Astrocyte of the spinal cord (primary cell): ENCODE results near the gene PCLO.

ENCODE experiments used
- DNase-seq: peaks from one replicate; pipeline ENCODE4 v3.0.0; 2011; ENCODE audit warnings: low read depth, low spot score
- H3K4me3 ChIP-seq: 2 replicates; pipeline ENCODE4 v1.5.1; 2011; ENCODE audit warnings: low read depth, mild to moderate bottlenecking, low read length, moderate library complexity
- in situ Hi-C: cut with HindIII; loops from 2 replicates; pipeline ENCODE4 v1.10.0; 2017; ENCODE audit warnings: low sequenced_read_pairs
- TF ChIP-seq, protein P1 (sequence below): IDR thresholded peaks from 2 replicates; pipeline ENCODE4 v1.5.1; 2012; ENCODE audit warnings: low read depth, mild to moderate bottlenecking, low read length, inconsistent platforms

The PCLO gene

DNA sequence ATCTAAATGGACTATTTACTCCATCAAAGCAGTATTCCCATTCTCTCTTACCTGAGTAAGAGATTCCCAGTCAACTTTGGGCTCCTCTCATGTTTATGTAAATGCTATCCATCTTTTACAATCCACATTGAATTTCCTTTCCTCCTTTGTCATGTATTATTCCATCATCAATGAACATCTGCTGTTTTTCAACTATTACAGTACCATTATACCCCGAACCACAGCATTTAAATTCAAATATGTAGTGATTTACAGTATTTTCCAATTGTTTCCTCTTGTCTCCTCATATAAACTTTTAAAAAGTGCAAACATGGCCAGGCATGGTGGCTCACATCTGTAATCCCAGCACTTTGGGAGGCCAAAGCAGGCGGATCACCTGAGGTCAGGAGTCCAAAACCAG, 20.3 kb downstream of the PCLO start:
- in situ Hi-C loops = no loop called here
- H3K4me3 ChIP-seq = no peak overlapping the region
- TF ChIP-seq, protein P1, sequence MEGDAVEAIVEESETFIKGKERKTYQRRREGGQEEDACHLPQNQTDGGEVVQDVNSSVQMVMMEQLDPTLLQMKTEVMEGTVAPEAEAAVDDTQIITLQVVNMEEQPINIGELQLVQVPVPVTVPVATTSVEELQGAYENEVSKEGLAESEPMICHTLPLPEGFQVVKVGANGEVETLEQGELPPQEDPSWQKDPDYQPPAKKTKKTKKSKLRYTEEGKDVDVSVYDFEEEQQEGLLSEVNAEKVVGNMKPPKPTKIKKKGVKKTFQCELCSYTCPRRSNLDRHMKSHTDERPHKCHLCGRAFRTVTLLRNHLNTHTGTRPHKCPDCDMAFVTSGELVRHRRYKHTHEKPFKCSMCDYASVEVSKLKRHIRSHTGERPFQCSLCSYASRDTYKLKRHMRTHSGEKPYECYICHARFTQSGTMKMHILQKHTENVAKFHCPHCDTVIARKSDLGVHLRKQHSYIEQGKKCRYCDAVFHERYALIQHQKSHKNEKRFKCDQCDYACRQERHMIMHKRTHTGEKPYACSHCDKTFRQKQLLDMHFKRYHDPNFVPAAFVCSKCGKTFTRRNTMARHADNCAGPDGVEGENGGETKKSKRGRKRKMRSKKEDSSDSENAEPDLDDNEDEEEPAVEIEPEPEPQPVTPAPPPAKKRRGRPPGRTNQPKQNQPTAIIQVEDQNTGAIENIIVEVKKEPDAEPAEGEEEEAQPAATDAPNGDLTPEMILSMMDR = no peak

DNA sequence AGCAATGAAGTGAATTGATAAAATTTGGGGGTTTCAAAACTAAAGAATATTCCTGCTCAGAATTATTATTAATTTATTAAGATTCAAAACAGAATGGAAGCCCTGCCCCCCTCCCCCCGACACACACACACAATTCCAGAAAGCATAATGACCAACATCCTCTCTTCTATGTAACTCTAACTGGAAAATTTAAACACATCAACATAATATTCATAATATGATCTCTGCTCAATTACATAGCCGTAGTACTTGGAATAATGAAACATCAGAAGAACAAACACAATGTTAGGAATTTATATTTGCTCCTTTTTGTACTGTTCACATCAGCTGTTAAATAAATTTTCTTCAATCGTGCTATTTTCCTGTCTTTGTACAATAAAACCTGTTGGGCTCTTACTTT, 20.8 kb downstream of the PCLO start:
- in situ Hi-C loops = no loop called here
- DNase-seq = no peak
- TF ChIP-seq, protein P1 = no peak
- no peak overlapping the region for H3K4me3 ChIP-seq

More for the DNA sequence above, 20.3 kb downstream of the PCLO start:
- DNase-seq = no peak

DNA sequence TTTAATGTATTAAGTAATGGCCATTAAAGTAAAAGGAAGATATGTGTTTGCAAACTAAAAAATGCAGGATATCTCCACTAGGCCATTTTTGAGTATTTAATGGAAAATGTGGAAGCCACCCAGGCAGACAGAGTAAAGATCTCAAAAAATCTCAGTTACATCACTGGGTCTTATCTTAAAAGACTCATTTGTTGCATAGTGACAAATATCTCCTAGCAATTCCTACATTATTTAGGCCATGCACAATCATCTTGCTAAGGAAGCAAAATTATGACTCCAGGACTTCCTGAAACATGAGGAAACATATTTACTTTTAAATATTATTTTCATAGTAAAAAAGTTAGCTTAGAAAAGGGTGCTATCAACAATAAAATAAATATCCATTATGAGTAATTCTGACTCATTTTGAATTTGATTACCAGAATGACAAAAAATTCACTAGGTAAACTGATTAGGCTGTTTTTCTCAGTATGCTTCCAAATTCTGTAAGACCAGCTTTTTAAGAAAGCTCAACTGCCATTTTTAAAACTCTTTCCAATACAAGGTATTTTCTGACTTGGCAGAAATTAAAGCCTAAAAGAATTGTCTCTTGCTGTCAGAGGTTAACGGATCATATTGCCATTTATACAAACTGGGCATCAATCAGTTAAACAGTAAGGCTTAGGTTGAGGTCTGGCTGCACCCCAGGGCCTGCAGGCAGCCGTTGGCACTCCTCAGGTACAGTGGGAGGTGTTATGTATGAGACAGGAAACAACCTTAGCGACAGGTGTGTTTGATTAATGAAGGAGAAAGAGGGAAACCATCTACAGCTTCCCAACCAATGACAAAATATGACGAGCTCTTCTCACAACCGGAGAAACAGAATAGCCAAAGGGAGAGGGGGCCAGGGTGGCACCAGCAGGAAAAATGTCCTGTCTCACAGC, 31.8 kb downstream of the PCLO start:
- TF ChIP-seq, protein P1 = no peak
- in situ Hi-C loops = no loop called here
- no peak overlapping the region for H3K4me3 ChIP-seq
- no peak for DNase-seq

DNA sequence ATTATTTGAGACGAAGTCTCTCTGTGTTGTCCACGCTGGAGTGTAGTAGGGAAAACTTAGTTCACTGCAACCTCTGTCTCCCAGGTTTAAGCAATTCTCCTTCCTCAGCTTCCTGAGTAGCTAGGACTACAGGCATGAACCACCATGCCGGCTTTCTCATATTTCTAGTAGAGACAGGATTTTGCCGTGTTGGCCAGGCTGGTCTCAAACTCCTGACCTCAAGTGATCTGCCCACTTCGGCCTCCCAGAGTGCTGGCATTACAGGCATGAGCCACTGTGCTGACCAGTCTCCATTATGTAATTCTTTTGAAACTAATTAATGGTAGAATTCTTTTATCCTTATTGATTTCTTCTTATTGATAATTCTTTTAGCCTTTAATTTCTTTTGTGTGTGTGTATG, 32.5 kb downstream of the PCLO start:
- TF ChIP-seq, protein P1 = no peak
- in situ Hi-C loops = no loop called here
- no peak overlapping the region for H3K4me3 ChIP-seq
- DNase-seq = no peak

DNA sequence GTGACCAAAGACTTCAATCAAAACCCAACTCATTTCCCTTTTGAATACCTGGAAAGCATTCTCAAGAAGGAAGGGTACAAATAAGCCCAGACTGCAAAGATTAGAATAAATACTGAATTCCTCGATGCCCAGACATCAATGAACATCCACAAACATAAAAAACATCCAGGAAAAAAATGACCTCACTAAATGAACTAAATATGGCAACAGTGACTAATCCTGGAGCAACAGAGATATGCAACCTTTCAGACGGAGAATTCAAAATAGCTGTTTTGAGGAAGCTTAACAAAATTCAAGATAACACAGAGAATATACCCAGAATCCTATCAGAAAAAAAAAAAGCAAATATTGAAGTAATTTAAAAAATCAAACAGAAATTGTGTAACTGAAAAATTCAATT, 43.2 kb downstream of the PCLO start:
- no peak overlapping the region for H3K4me3 ChIP-seq
- TF ChIP-seq, protein P1 = no peak
- DNase-seq = peak; percentile 16
- in situ Hi-C loops = no loop called here

DNA sequence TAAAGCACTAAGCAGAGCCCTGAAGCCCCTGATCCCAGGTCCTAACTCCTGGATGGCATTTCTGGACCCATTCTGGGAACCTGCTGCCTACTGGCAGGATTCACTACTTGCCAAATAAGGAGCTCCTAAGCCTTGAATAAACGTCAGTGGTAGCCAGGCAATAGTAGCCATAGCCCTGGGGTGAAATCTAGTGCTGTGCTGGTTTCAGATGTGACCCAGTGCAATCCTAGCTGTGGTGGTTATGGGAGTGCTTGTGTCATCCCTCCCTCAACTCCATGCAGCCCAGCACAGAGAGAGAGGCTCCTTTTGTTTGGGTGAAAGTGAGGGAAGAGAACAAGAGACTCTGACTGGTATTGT, 43.7 kb downstream of the PCLO start:
- no peak for DNase-seq
- H3K4me3 ChIP-seq = no peak overlapping the region
- TF ChIP-seq, protein P1 = no peak
- in situ Hi-C loops = no loop called here
